Measurements from ENCODE around the gene AIG1. TPM values are rescaled to one million over a fixed set of nuclear protein-coding genes. Genes with fewer than 3 reads are reported as not detected.

Gene AIG1
- total RNA-seq, 1 donor from 2014 or later = 81.5 TPM

GRCh38 chr6:143363299-143363698, 302.6 kb downstream of the AIG1 start:
- no peak for DNase-seq (ENCODE audit: low spot score)

- DNase-seq (ENCODE audit: low spot score) = no peak
Measured at GRCh38 chr6:143368426-143368825, 307.7 kb downstream of the AIG1 start.

- DNase-seq (ENCODE audit: low spot score) = no peak
Measured at GRCh38 chr6:143369971-143370370, 309.3 kb downstream of the AIG1 start.

GRCh38 chr6:143370812-143371370, 310.2 kb downstream of the AIG1 start:
- DNase-seq (ENCODE audit: low spot score) = no peak

- DNase-seq (ENCODE audit: low spot score) = no peak
Measured at GRCh38 chr6:143372199-143372882, 311.7 kb downstream of the AIG1 start.

GRCh38 chr6:143374014-143374413, 313.3 kb downstream of the AIG1 start:
- no peak for DNase-seq (ENCODE audit: low spot score)

- DNase-seq (ENCODE audit: low spot score) = no peak
Measured at GRCh38 chr6:143375022-143375585, 314.4 kb downstream of the AIG1 start.

- no peak for DNase-seq (ENCODE audit: low spot score)
Measured at GRCh38 chr6:143376375-143376774, 315.7 kb downstream of the AIG1 start.

- DNase-seq (ENCODE audit: low spot score) = no peak
Measured at GRCh38 chr6:143376861-143377260, 316.2 kb downstream of the AIG1 start.

GRCh38 chr6:143385636-143386035, 324.9 kb downstream of the AIG1 start:
- no peak for DNase-seq (ENCODE audit: low spot score)

- DNase-seq (ENCODE audit: low spot score) = no peak
Measured at GRCh38 chr6:143390278-143390677, 329.6 kb downstream of the AIG1 start.

Other genes starting within 250 kb of the AIG1 start
- gene HIVEP2, start 115.7 kb upstream of the AIG1 start, total RNA-seq = 29.0 TPM